Omental fat pad (tissue), 4 donors: ENCODE data around the gene SCGB3A1. TPM values are rescaled to one million over a fixed set of nuclear protein-coding genes. Genes with fewer than 3 reads are reported as not detected.

Experiments used
- total RNA-seq, 4 donors: library from RNA; depleted of rRNA; stranded (reverse); fragments of >200 nt; gene quantifications; one replicate each; pipeline ENCODE4 v1.1.0, GENCODE V29; 2016

SCGB3A1 gene
- total RNA-seq, 4 donors from 2014 or later: not detected

Other genes with a start within 250 kb of the SCGB3A1 start
- 100 to 1,000 TPM in 2 of 4 donors, 10 to 100 TPM in 2; 42.3 to 553 (median 270) TPM for gene GFPT2, start 238.2 kb downstream of the SCGB3A1 start, total RNA-seq
- gene CNOT6, start 97.1 kb downstream of the SCGB3A1 start, total RNA-seq: 10 to 100 TPM; 11.3 to 15.1 (median 13.2) TPM
- gene FLT4, start 58.1 kb upstream of the SCGB3A1 start, total RNA-seq: 10 to 100 TPM in 2 of 4 donors, 1 to 10 TPM in 2; 8.9 to 50.6 (median 15.4) TPM
- not detected for gene OR2Y1, start 148.6 kb upstream of the SCGB3A1 start, total RNA-seq
- 100 to 1,000 TPM; 159 to 376 (median 258) TPM for gene MGAT1, start 211.3 kb upstream of the SCGB3A1 start, total RNA-seq